HT1080 (cell line): ENCODE measurements around the gene FMNL3. TPM values are rescaled to one million over a fixed set of nuclear protein-coding genes. Genes with fewer than 3 reads are reported as not detected.
"Not testable (repeated sequence)": the region's sequence is repeated elsewhere in the genome, so short reads cannot be mapped to it uniquely, and the experiment has no call there.

Experiments
- DNase-seq: peaks from one replicate; pipeline ENCODE4 v3.0.0-alpha.2; 2015; ENCODE audit warnings: low read depth
- total RNA-seq: library from RNA; depleted of rRNA; stranded (reverse); fragments of >200 nt; shearing (Covaris generic); gene quantifications from 2 replicates; pipeline ENCODE4 v1.2.3, GENCODE V29; 2014

The FMNL3 gene
- total RNA-seq, 1 experiment from 2014 or later, result 44.5 TPM

DNA sequence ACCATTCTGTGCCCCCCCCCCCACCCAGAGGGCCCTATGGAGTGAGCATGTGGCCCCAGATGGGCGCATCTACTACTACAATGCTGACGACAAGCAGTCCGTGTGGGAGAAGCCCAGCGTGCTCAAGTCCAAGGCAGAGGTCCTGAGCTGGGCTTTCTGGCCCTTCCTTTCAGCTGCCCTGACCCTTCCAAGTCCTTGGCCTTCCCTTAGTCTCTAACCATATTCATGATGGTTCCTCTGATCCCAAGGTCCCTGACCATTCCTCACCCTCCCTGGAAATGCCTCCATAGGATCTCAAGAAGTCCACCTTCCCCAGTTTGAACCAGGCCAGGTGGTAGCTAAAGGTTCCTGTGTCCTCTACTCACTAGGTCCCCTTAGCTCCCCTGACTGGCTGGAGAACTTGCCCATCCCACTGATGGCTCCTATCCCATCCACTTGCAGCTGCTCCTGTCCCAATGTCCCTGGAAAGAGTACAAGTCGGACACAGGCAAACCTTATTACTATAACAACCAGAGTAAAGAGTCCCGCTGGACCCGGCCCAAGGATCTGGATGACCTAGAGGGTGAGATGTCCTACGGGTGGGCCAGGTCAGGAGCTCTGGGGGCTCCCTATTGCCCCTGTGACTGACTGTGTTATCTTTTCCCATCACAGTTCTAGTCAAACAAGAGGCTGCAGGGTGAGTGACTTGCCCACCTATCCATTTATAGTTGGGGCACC, 74.1 kb downstream of the FMNL3 start:
- DNase-seq, result no peak

DNA sequence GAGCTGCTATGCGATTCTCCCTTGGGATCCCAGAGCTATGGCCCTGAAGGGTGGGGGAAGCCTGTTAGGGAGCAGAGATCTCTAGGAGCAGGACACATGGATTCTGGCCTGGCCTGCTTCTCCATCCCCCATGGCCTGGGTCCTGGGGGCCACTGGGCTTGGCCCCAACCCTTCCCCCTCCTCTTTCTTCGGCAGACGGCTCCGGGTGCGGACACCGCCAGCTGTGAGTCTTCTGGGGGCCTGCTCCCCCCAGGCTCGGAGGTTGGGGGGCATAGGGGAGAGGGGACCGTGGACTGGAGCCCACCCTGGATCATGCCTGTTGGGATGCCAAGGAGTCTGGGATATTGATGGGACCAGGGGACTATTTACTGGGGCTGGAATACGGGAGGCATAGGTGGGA, 74.8 kb downstream of the FMNL3 start:
- DNase-seq, result no peak

DNA sequence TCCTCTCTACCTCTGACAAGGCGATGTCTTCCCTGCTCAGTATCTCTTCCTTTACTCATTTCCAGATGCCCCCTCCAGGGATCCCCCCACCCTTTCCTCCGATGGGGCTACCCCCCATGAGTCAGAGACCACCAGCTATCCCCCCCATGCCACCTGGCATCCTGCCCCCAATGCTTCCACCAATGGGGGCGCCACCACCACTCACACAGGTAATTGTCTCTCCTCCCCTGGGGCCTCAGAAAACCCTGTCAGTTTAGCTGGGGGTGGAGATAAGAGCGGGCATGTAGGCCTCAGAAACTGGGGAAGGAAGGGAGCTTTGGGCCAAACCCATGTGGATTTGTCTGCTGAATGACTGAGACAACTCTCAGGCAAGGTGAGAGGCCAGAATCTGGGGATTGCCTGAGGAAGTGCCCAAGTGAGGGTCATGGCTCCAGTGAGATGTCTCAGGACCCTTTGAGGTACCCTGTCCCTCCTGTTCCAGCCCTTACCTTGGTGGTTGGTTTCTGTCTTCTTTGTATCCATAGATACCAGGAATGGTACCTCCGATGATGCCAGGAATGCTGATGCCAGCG, 75.8 kb downstream of the FMNL3 start:
- no peak for DNase-seq

DNA sequence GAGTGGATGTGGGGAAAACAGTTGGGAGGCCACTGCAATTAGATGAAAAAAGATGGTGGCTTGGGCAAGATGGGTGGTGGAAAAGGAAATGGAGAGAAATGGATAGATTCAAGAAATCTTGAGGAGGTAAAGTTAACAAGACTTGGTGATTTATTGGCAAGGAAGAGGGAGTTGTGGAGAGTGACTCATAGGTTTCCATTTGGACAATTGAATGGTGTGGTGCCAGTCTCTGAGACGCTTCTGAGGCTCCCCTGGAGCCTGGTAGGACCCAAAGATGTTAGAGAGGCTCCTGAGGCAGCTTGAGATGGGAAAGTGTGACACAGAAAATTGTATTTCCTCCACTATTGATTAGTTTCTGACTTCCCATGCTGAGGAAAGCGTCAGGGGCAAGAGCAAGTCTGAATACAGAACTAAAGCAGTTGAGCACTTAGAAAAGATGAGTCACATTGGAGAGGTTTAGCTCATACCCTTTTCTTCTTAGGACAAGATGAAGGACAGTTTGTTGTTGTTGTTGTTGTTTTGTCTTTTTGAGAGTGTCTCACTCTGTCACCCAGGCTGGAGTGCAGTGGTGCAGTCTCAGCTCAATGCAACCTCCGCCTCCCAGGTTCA, 79.3 kb downstream of the FMNL3 start:
- peak; percentile 83 for DNase-seq

DNA sequence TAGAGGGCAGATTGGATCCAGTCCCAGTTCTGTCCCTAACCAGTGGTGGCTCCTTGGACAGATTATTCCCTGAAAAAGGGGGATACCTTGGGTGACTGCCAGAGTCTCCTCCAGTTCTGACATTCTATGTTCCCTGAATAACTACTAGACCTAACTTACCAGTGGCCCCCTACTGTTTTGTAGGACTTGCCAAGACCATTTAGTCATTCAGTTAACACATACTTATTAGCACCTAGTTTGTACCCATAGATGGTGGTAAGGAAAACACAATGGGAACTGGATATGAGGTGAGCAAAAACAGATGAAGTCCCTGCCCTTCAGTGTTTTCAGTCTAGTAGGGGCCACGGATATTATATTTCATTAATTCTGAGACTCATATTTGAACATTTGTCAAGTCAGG, 80.4 kb downstream of the FMNL3 start:
- no peak for DNase-seq

DNA sequence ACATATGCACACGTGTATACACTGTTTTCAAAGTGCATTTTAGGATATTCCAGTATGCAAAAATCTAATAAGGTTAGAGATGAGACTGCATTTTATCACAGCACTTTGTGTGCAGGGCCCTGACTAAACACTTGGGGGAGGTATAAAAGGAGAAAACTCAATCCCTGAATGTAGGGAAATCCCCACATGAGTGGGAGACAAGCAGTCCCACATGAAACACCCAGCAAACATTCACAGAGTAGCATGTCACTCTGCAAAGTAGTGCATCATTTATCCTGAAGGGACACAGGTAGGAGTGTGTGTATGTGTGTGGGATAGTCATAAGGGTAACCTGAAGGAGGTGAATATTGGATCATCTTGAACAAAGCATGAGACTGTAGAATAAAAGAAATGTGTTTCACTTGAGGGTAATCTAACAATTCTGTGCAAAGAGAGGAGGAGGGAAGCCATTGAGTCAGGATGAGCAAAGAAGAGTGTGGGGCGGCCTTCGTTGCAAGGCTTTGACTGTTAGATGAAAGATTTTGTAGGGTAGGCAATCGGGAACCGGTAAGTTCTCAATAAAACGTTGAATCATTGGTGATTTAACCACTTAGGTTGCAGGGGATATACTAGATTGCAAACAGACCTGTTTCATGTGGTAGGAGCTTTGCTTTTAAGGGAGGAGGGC, 80.9 kb downstream of the FMNL3 start:
- DNase-seq, result no peak

DNA sequence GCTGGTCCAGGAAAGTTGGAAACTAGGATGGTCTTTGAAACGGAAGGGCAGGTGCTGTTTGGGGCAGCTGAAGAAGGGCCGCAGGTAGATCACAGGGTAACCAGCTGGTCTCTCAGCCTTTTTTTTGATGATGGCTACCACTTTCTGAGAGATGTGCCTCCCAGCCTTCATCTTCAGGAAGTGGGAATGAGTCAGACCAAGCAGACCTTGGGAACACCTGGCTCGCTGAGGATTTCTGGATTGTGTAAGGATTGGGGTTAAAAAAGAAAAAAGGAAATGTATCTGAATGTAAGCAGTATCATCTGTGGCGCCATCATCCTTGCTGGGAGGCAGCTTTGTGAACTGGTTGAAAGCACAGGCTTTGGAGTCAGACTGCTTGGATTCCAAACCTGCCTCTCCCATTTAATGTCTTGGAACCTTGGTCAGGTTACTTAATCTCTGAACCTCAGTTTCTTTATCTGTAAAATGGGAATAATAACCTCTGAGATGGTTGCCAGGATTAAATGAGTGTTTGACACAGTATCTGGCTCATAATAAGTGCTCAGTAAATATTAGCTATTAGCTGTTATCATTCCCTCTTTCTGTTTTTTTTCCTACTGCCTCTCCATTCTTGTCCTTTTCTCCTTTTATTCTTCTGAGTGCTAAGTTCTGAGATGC, 82.2 kb downstream of the FMNL3 start:
- peak; percentile 94 for DNase-seq

DNA sequence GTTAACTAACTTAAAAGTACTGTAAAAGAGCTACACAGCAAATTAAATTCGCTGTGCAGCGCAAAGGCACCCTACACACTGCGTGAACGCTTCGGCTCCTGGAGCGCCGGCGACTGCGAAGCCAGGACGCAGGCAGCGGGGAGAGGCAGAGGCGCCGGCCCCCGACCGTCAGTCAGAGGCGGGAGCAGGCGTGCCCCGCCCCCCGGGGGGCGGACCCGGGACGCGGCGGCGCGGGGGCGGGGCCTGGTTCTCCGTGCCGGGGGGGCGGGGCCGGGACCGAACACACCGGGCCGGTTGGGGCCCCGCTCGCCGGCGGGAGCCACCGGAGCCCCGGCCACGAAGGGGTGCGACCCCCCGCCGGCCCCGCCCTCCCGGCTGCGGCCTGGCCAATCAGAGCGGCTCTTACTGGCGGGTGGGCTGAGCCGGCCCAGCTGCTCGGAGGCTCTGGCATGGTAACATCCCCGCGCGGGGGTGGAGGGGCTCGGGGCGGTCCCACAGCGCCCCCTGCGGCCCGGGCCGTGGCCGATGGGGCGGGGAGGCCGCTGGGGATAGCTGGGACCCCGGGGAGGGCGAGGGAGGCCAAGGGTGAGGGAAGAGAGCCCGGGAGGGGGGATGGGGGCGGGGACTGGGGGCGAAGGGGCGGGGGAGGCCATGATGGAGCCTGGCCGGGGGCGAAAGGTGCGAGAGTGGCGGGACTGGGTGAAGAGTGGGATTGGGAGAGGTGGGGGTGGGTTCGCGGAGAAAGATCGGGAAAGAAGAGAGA, 83.9 kb downstream of the FMNL3 start, which contains the start of gene PRPF40B:
Gene PRPF40B, plus strand, starts transcription at position 420 of the 763 bp plus-strand sequence. Its CDS starts 30 bp downstream, at position 450.
- DNase-seq, result peak; percentile 68

DNA sequence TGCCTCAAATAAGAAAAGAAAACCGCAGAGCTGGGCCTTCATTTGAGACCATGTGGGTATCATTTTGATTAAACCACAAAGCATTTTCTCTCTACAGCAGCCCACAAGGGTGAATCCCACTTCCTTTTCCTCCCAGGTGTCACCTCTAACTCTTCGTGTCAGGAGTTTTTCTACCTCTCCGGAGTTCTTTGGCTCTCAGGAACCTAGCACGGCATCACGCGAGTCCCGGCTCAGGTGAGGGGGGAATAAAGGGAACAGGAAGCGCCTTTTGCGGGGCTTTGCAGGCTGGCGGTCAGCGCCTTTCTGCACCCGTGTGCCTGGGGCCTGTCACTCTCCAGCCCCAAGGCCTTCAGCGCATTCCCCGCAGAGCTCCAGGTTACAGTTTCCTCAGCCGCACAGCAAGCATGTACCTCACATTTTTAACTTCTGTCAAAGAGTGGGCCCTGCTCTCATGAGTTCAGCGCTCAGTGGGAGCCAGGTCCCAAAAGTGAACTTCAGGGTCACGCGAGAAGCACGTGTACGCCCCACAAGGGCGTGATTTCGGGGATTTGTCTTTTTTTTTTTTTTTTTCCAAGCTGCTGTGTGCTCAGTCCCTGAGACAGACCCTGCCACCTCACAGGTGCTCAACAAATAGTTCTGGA, 84.6 kb downstream of the FMNL3 start:
- DNase-seq, result peak; percentile 59

DNA sequence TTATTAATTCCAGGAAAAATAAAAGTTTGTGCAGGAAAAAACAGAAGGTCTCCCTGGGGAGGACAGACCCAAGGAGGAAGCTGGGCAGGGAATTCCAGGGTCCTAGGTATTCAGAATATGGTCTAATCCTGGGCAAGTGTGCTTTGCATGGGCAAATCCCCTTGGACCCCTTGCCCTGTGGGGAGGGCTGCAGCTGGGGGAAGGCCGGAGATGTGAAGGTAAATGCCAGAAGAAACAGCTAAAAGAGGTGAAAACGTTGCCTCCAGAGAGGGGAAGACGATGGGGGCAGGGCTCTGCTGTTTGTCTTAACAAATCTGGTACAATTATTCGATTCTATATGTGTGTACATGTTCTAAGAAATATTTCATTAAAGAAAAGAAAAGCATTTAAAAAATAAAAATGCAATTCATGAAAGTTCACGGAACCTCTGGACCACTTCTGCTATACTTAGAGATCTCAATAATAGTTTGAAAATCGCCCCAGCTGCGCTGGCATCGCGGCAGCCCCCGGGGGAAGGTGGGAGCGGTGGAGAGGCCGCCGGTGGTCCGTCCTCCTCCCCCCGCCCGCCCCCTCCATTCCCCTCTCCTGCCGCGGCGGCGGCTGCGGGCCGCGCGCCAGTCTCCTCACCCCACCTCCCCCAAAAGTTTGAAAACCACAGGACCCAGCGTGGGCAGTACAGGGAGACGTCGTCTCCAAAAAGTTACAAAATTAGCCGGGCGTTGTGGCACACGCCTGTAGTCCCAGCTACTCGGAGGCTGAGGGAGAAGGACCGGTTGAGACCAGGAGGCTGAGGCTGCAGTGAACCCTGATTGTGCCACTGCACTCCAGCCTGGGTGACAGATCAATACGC, 85.3 kb downstream of the FMNL3 start:
- DNase-seq, result no peak

DNA sequence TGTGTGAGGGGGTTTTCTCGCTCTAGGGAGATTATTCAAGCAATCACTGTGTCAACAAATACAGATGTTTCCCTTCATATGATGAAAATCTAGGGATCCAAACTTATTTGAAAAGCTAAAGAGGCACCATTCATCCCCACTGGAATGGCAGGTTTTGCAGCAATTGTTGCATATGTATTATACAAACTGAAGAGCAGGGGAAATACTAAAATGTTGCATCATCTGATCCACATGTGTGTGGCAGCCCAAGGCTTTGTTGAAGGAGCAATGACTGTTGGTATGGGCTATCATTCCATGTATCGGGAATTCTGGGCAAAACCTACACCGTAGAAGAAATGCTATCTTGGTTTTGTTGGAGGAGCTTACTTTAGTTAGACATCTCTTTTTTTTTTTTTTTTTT, 87.9 kb downstream of the FMNL3 start:
- no peak for DNase-seq

DNA sequence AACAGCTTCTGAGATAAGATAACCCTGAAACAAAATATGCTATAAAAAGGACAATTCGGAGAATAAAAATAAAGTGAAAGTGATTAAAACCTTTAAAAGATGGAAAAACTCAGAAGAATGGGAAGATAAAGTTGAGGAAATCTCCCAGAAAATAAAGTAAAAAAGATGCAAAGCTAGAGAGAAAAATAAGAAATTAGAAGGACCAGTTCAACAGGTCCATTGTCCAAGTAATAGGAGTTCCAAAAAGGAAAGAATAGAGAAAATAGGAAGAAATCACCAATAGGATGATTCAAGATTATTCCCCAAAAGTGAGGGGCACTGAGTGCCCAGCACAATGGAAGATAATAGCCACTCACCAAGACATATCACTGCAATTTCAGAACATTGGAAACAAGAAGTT, 88.6 kb downstream of the FMNL3 start:
- DNase-seq, result no peak

DNA sequence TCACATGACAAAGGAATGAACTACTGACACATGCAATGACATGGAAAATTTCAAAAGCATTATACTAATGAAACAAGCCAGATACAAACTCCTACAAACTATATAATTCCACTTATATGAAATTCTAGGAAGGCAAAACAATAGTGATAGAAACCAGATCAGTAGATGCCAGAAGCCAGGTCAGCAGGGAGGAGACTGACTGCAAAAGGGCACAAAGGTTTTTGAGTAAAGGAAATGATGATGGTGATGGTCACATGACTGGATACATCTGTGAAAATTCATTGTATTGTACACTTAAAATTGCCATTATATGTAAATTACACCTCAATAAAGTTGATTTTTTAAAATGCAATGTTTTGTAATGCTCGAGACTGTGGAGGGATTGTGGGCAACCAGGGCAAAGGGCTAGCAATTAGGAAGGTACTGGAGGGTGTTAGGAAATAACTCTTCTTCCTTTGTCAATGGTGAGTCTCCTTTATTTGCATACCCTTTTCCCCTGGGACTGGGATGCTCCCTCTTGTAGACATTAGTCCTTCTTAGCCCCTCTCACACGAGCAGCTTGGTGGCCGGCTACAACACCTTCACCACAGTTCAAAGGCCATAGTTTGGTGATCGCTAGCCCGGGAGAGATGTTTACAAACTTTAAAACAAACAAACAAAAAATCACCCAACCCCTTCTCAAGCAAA, 90.5 kb downstream of the FMNL3 start:
- DNase-seq, result no peak

DNA sequence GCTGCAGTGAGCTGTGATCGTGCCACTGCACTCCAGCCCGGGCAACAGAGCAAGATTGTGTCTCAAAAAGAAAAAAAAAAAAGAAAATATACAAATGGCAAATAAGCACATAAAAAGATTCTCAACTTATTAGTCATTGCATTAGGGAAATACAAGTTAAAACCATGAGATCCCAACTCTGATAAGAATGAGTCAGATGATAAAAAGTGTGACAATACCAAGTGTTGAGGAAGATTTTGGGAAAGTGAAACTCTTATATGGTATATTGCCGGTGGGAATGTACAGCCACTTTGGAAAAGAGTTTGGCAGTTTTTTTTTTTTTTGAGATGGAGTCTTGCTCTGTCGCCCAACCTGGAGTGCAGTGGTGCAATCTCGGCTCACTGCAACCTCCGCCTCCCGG, 91.5 kb downstream of the FMNL3 start:
- DNase-seq, result peak; percentile 73

DNA sequence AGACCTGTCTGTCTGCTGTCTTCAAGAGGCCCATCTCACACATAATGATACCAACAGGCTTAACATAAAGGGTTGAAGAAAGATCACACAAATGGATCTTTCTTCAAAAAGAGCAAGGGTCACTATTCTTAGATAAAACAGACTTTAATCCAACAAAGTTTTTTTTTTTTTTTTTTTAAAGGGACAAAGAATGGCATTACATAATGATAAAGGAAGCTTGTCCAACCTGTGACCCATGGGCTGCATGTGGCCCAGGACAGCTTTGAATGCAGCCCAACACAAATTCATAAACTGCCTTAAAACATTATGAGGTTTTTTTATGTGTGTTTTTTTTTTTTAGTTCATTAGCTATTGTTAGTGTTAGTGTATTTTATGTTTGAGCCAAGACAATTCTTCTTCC, 95.0 kb downstream of the FMNL3 start:
- DNase-seq, result no peak

DNA sequence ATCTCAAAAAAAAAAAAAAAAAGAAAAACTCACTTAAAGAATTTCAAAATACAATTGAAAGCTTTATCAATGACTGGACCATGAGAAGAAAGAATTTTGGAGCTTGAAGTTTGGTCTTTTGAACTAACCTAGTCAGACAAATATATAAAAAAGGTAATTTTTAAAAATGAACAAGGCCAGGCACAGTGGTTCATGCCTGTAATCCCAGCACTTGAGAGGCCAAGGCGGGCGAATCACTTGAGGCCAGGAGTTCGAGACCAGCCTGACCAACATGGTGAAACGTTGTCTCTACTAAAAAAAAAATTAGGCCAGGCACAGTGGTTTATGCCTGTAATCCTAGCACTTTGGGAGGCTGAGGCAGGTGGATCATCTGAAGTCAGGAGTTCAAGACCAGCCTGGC, 96.4 kb downstream of the FMNL3 start:
- not testable (repeated sequence) for DNase-seq

DNA sequence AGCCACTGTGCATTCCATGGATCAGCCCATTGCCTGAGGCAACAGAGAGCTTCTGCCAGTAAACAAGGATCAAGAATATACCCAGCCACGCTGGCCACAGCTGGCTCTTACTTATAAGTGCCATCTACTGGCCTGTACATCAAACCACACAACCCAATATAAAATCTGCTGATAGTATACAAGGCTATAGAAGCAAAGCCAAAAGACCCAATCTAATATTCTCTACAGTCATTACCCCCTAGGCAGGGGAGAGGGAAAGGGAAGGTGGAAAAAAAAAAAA, 97.4 kb downstream of the FMNL3 start:
- DNase-seq, result peak; percentile 33

DNA sequence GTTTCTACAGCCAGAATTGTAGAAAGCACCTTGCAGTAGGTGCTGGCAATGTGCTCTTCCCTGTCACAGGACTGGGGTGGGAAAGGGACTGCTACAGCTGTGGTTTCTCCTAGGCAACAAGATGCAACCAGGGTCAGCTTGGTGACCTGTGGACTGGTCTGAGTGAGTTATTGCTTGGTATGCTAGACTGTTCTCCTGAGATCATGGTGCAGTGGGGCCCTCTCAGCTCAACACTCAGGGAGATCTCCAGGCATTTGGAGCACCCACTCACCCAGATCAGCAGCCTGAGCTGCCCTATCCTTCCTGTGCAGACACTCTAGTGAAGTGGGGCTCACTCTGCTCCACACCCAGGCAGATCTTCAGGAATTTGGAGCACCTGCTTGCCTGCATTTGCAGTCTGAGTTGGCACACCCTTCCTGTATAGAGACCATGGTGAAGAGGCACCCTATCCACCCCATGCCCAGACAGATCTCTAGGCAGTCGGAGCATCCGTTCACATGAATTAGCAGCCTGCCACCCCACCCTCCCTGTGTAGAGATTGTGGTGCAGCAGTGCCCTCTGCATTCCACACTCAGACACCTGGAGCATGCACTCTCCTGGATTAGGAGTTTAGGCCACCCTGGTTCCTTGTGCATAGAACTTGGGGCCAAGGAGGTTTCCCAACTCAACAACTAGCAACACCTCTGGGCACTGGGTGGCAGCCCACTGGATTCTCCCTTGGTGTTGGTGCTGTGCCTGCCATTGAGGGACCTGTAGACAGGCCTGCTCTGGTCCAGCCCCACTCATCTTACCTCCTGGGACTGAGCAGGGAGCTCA, 97.9 kb downstream of the FMNL3 start:
- DNase-seq, result no peak
